Measurements from ENCODE around the gene THPO. TPM values are rescaled to one million over a fixed set of nuclear protein-coding genes. Genes with fewer than 3 reads are reported as not detected.

Gene THPO
- total and polyA plus RNA-seq, 2 donors (not counting 1 experiment from before 2014, with no cell fraction given): not detected

DNA sequence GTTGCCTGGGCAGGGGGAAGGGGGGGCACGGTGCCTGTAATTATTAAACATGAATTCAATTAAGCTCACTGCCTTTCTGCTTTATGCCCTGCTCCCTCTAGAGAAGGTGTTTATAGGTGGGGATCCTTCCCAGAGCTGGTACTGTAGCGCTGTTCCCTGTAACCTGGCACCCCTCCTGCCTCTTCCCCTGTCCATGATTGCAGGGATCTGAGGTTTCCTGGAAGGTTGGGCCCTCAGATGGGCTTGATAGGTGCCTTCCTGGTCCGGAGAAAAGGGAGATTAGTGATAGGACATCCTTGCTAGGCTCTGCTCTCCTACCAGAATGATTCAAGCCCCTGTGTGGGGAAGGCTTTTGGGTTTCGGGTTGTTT, 42.7 kb downstream of the THPO start:
- peak overlapping the region; percentile 82 for H3K4me2 ChIP-seq (replicated peaks; ENCODE audit: low read depth, low read length, poor library complexity, severe bottlenecking)
- peaks cover 19% of the 10 kb centered on the region for H3K79me2 ChIP-seq (ENCODE audit: control insufficient read depth, insufficient read depth, low read length)
- peak overlapping the region; percentile 93 for H3K27ac ChIP-seq (ENCODE audit: low read length in 2 of 2)
- peak overlapping the region; percentile 85 for H2AFZ ChIP-seq (ENCODE audit: insufficient read depth, low read depth, low read length, poor library complexity, severe bottlenecking)
- POLR2A ChIA-PET: interaction anchor here (0.6 kb wide), 1 partner anchor 26 kb away, joined by 5 read pairs; the partner anchor contains the start of genes CLCN2 and POLR2H
- H3K27me3 Mint-ChIP-seq: no peaks in the 10 kb centered on the region
- ATAC-seq (ENCODE audit: low read depth): no peak
- WGBS (ENCODE audit: insufficient coverage): 54% methylated on average over 2 of the region's 4 CpGs
- peak overlapping the region; percentile 90 for H3K27ac Mint-ChIP-seq
- H3K9me3 Mint-ChIP-seq (ENCODE audit: insufficient read depth): no peaks in the 10 kb centered on the region
- no peaks in the 10 kb centered on the region for H4K20me1 ChIP-seq (ENCODE audit: control insufficient read depth, insufficient read depth, low read length, poor library complexity, severe bottlenecking)
- peaks cover 0 to 3% (median 0%) of the 10 kb centered on the region in 4 experiments for H3K27me3 ChIP-seq (replicated peaks in 1 of 4; ENCODE audit: control extremely low read depth in 1 of 4, control insufficient read depth in 3 of 4, insufficient read depth in 4 of 4, low read length in 3 of 4)
- intact Hi-C loops (cut with micrococcal nuclease): loop anchor here (1.0 to 2.0 kb wide), 4 partner anchors 21 to 86 kb away; partner anchors contain the start of genes EEF1AKMT4, EIF4G1 and PSMD2
- H3K36me3 ChIP-seq (replicated peaks in 1 of 2; ENCODE audit: control extremely low read depth in 1 of 2, control insufficient read depth in 1 of 2, extremely low read depth in 1 of 2, insufficient read depth in 2 of 2, low read length in 1 of 2): peaks cover 1 to 41% of the 10 kb centered on the region in 2 experiments
- no peak for DNase-seq
- CTCF ChIA-PET: no interaction called here
- peaks cover 30% of the 10 kb centered on the region for H3K4me1 Mint-ChIP-seq
- no peak for TF ChIP-seq CTCF (IDR thresholded peaks at IDR 0.05)
- no peaks in the 10 kb centered on the region for H3K9me3 ChIP-seq (ENCODE audit: control extremely low read depth in 1 of 3, control insufficient read depth in 2 of 3, insufficient read depth in 1 of 3, low read length in 2 of 3)
- H3K9ac ChIP-seq (ENCODE audit: low read length): peak overlapping the region; percentile 86
- H3K4me3 Mint-ChIP-seq: peak overlapping the region; percentile 94
- peak overlapping the region in 4 of 5 experiments; percentile 68 to 83 (median 76) for H3K4me3 ChIP-seq (ENCODE audit: control extremely low read depth in 1 of 5, extremely low read depth in 1 of 5, insufficient read depth in 1 of 5, low read depth in 2 of 5, low read length in 4 of 5)
- H3K4me1 ChIP-seq (ENCODE audit: control insufficient read depth in 2 of 2, insufficient read depth in 2 of 2, low read length in 2 of 2): peaks cover 14 to 25% of the 10 kb centered on the region in 2 donors

- Mint-ChIP-seq H3K4me3 (peak overlapping the region; percentile 66), H3K9me3 (ENCODE audit: insufficient read depth) (no peaks in the 10 kb centered on the region), H3K27ac (peak overlapping the region; percentile 67), H3K4me1 (peaks cover 30% of the 10 kb centered on the region), H3K27me3 (no peaks in the 10 kb centered on the region)
- H4K20me1 ChIP-seq (ENCODE audit: control insufficient read depth, insufficient read depth, low read length, poor library complexity, severe bottlenecking): no peaks in the 10 kb centered on the region
- no peak for ATAC-seq (ENCODE audit: low read depth)
- TF ChIP-seq CTCF (IDR thresholded peaks at IDR 0.05) (no peak), EZH2 (IDR thresholded peaks at IDR 0.05; ENCODE audit: borderline replicate concordance, insufficient read depth, low read depth, low read length, poor library complexity, severe bottlenecking) (no peak)
- peaks cover 14 to 25% of the 10 kb centered on the region in 2 donors for H3K4me1 ChIP-seq (ENCODE audit: control insufficient read depth in 2 of 2, insufficient read depth in 2 of 2, low read length in 2 of 2)
- no peak overlapping the region for H2AFZ ChIP-seq (ENCODE audit: insufficient read depth, low read depth, low read length, poor library complexity, severe bottlenecking)
- no peak overlapping the region for H3K4me3 ChIP-seq (ENCODE audit: control extremely low read depth in 1 of 5, extremely low read depth in 1 of 5, insufficient read depth in 1 of 5, low read depth in 2 of 5, low read length in 4 of 5)
- no peak overlapping the region for H3K4me2 ChIP-seq (replicated peaks; ENCODE audit: low read depth, low read length, poor library complexity, severe bottlenecking)
- peak; percentile 39 for DNase-seq
- peaks cover 1 to 48% of the 10 kb centered on the region in 2 experiments for H3K36me3 ChIP-seq (replicated peaks in 1 of 2; ENCODE audit: control extremely low read depth in 1 of 2, control insufficient read depth in 1 of 2, extremely low read depth in 1 of 2, insufficient read depth in 2 of 2, low read length in 1 of 2)
- WGBS (ENCODE audit: insufficient coverage): 85% methylated on average over 12 of the region's 15 CpGs
- CTCF ChIA-PET: no interaction called here
- POLR2A ChIA-PET: no interaction called here
- H3K79me2 ChIP-seq (ENCODE audit: control insufficient read depth, insufficient read depth, low read length): peaks cover 19% of the 10 kb centered on the region
- H3K27ac ChIP-seq (ENCODE audit: low read length in 2 of 2): peak overlapping the region; percentile 93
- H3K27me3 ChIP-seq (replicated peaks in 1 of 4; ENCODE audit: control extremely low read depth in 1 of 4, control insufficient read depth in 3 of 4, insufficient read depth in 4 of 4, low read length in 3 of 4): peaks cover 0 to 3% (median 0%) of the 10 kb centered on the region in 4 experiments
- no peaks in the 10 kb centered on the region for H3K9me3 ChIP-seq (ENCODE audit: control extremely low read depth in 1 of 3, control insufficient read depth in 2 of 3, insufficient read depth in 1 of 3, low read length in 2 of 3)
- intact Hi-C loops (cut with micrococcal nuclease): loop anchor here (1.0 to 2.0 kb wide), 4 partner anchors 20 to 85 kb away; partner anchors contain the start of genes EEF1AKMT4, EIF4G1 and PSMD2
- H3K9ac ChIP-seq (ENCODE audit: low read length): no peak overlapping the region
Measured at GRCh38 chr3:184334470-184335158, 43.4 kb downstream of the THPO start.
